A549 (cell line): ENCODE results near the gene PLAGL2. TPM values are rescaled to one million over a fixed set of nuclear protein-coding genes. Genes with fewer than 3 reads are reported as not detected.

Source experiments
- ATAC-seq, 2 experiments: fragments of 200-7000 bp in 1 of 2; fragments of >200 bp in 1 of 2; cut with Nextera tagmentation in 1 of 2; cut with Tn5 transposase in 1 of 2; 3 replicates each; pipeline versions ENCODE4 v1.8.0 to v1.9.1; 2018 to 2020; ENCODE audit warnings: mild to moderate bottlenecking in 1 of 2, moderate library complexity in 1 of 2
- CTCF ChIA-PET: fragments of 300-600 bp; sonication (Branson Sonifier 250); formaldehyde crosslinking; extraction: SDS; loops from one replicate; lab custom pipeline; 2021; ENCODE audit warnings: antibody characterized with exemption, inconsistent platforms; lab: Yijun Ruan, JAX
- POLR2A ChIA-PET: fragments of 350-600 bp; formaldehyde crosslinking; extraction: SDS; loops from one replicate; lab custom pipeline; 2021; ENCODE audit warnings: antibody characterized with exemption, inconsistent platforms; lab: Yijun Ruan, JAX
- DNase-seq, 2 experiments: peaks; one replicate each; pipeline versions ENCODE4 v3.0.0 to v3.0.0-alpha.2; 2011 to 2016; ENCODE audit warnings: low read depth in 1 of 2, low spot score in 1 of 2
- FAIRE-seq: peaks from 2 replicates; lab custom pipeline; 2011; peaks lifted over from hg19 to GRCh38; lab: Jason Lieb, UNC
- H3K27ac ChIP-seq, 2 experiments: fragments of >200 bp; sonication (Bioruptor Twin); formaldehyde crosslinking; 3 replicates each; pipeline ENCODE4 v1.5.1; 2016 to 2017
- H3K4me1 ChIP-seq: fragments of >200 bp; sonication (Bioruptor Twin); formaldehyde crosslinking; 3 replicates; pipeline ENCODE4 v1.6.1; 2016
- H3K4me2 ChIP-seq: fragments of >200 bp; sonication (Bioruptor Twin); formaldehyde crosslinking; 3 replicates; pipeline ENCODE4 v1.6.1; 2016
- H3K4me3 ChIP-seq: fragments of >200 bp; sonication (Bioruptor Twin); formaldehyde crosslinking; 3 replicates; pipeline ENCODE4 v1.5.1; 2016
- H3K9me3 ChIP-seq: fragments of >200 bp; sonication (Bioruptor Twin); formaldehyde crosslinking; 3 replicates; pipeline ENCODE4 v1.6.1; 2016
- CBX2 ChIP-seq: fragments of 200-600 bp; sonication (generic); IDR thresholded peaks from 2 replicates; pipeline ENCODE4 v1.6.1; 2016; ENCODE audit warnings: low read depth, mild to moderate bottlenecking, borderline replicate concordance
- CBX8 ChIP-seq: fragments of 200-600 bp; sonication (generic); IDR thresholded peaks from 2 replicates; pipeline ENCODE4 v1.6.1; 2016
- CEBPB ChIP-seq, 2 experiments: fragments of >200 bp in 1 of 2; sonication (Bioruptor Twin) in 1 of 2; formaldehyde crosslinking in 1 of 2; IDR thresholded peaks; 2 replicates each; pipeline ENCODE4 v1.6.1; 2012 to 2016
- CTCF ChIP-seq: fragments of >200 bp; sonication (Bioruptor Twin); formaldehyde crosslinking; IDR thresholded peaks from 3 replicates; pipeline ENCODE4 v1.5.1; 2016
- EHMT2 ChIP-seq: fragments of 200-600 bp; sonication (generic); IDR thresholded peaks from 2 replicates; pipeline ENCODE4 v1.6.1; 2016; ENCODE audit warnings: antibody characterized with exemption, low read depth, mild to moderate bottlenecking, moderate library complexity
- ELK1 ChIP-seq: fragments of 150-350 bp; IDR thresholded peaks from 2 replicates; pipeline ENCODE4 v1.6.1; 2014; ENCODE audit warnings: low read depth, mild to moderate bottlenecking, low read length
- ESRRA ChIP-seq: fragments of 150-350 bp; IDR thresholded peaks from 2 replicates; pipeline ENCODE4 v1.6.1; 2014; ENCODE audit warnings: mild to moderate bottlenecking, low read length, borderline replicate concordance
- FOSB ChIP-seq: fragments of 250-450 bp; sonication (Bioruptor Pico); IDR thresholded peaks from 2 replicates; pipeline ENCODE4 v1.5.0; 2020; ENCODE audit warnings: mild to moderate bottlenecking, moderate library complexity
- FOSL2 ChIP-seq, 2 experiments: fragments of 450-650 bp in 1 of 2; fragments of >200 bp in 1 of 2; sonication (Bioruptor Twin) in 1 of 2; formaldehyde crosslinking; IDR thresholded peaks; 2 replicates each; pipeline versions ENCODE4 v1.5.0 to v1.6.1; 2016 to 2020; ENCODE audit warnings: mild to moderate bottlenecking in 1 of 2, moderate library complexity in 1 of 2
- FOXS1 ChIP-seq: fragments of 250-450 bp; sonication (Bioruptor Pico); IDR thresholded peaks from 2 replicates; pipeline ENCODE4 v1.5.0; 2020; ENCODE audit warnings: mild to moderate bottlenecking, moderate library complexity
- GATA3 ChIP-seq: IDR thresholded peaks from 2 replicates; pipeline ENCODE4 v1.6.1; 2012; ENCODE audit warnings: borderline replicate concordance
- HDAC2 ChIP-seq: fragments of 200-600 bp; sonication (generic); IDR thresholded peaks from 2 replicates; pipeline ENCODE4 v1.6.1; 2016
- HEYL ChIP-seq: fragments of 250-450 bp; sonication (Bioruptor Pico); IDR thresholded peaks from 2 replicates; pipeline ENCODE4 v1.8.0; 2021; ENCODE audit warnings: mild to moderate bottlenecking, moderate library complexity
- KDM5A ChIP-seq: fragments of 200-600 bp; sonication (generic); IDR thresholded peaks from 2 replicates; pipeline ENCODE4 v1.6.1; 2016; ENCODE audit warnings: antibody characterized with exemption, mild to moderate bottlenecking
- MAZ ChIP-seq: fragments of 150-350 bp; IDR thresholded peaks from 2 replicates; pipeline ENCODE4 v1.6.1; 2014; ENCODE audit warnings: antibody characterized with exemption, low read depth, low read length, borderline replicate concordance
- NFE2L2 ChIP-seq: fragments of 150-350 bp; conservative IDR thresholded peaks from 2 replicates; pipeline ENCODE4 v1.6.1; 2014; ENCODE audit warnings: low read length
- NR3C1 ChIP-seq: fragments of >200 bp; sonication (Bioruptor Twin); formaldehyde crosslinking; IDR thresholded peaks from 3 replicates; pipeline ENCODE4 v1.6.1; 2017
- PBX3 ChIP-seq: IDR thresholded peaks from 2 replicates; pipeline ENCODE4 v1.6.1; 2012
- POLR2A ChIP-seq: IDR thresholded peaks from 2 replicates; pipeline ENCODE4 v1.6.1; 2012; ENCODE audit warnings: mild to moderate bottlenecking, low read length
- RARB ChIP-seq: fragments of 250-450 bp; sonication (Bioruptor Pico); IDR thresholded peaks from 2 replicates; pipeline ENCODE4 v1.8.0; 2021; ENCODE audit warnings: mild to moderate bottlenecking, moderate library complexity
- ZC3H11A ChIP-seq: fragments of 450-650 bp; IDR thresholded peaks from 2 replicates; pipeline ENCODE4 v1.6.1; 2014; ENCODE audit warnings: antibody characterized with exemption, mild to moderate bottlenecking
- ZFP36 ChIP-seq: fragments of 450-650 bp; IDR thresholded peaks from 2 replicates; pipeline ENCODE4 v1.6.1; 2014; ENCODE audit warnings: borderline replicate concordance; ENCODE audit not compliant: partially characterized antibody
- ZSCAN20 ChIP-seq: fragments of 250-450 bp; sonication (Bioruptor Pico); IDR thresholded peaks from 2 replicates; pipeline ENCODE4 v1.8.0; 2022; ENCODE audit warnings: mild to moderate bottlenecking, moderate library complexity
- WGBS: methylation state at CpG from one replicate; pipeline ENCODE4 v1.1.6; 2017; ENCODE audit errors: missing lambda C conversion rate; 5-methylcytosine and 5-hydroxymethylcytosine counted together
- polyA plus RNA-seq, 4 experiments: library from polyadenylated mRNA; depleted of rRNA in 3 of 4; stranded (reverse); fragments of >200 nt; fragmentation: RNase III in 1 of 4; extraction: RNeasy Plus Mini Kit Qiagen cat#74134 plus additional on column Dnase treatment in 1 of 4; gene quantifications; 2 replicates in 3 of 4; 3 replicates in 1 of 4; pipeline ENCODE4 v1.2.3, GENCODE V29; 2011 to 2017
- TF ChIP-seq, protein P1 (sequence below): fragments of >200 bp; sonication (Bioruptor Twin); formaldehyde crosslinking; IDR thresholded peaks from 2 replicates; pipeline ENCODE4 v1.6.1; 2016

Gene PLAGL2
- polyA plus RNA-seq, 2 of the 4 experiments (the other 2 are of a cell fraction): 6.1 to 9.0 TPM

GRCh38 chr20:32188376-32189122, 19.0 kb downstream of the PLAGL2 start:
- POLR2A ChIA-PET: no interaction called here
- ATAC-seq: no peak
- no peaks in the 10 kb centered on the region for H3K9me3 ChIP-seq
- no peak overlapping the region for H3K4me2 ChIP-seq
- no peak for FAIRE-seq
- H3K27ac ChIP-seq: no peak overlapping the region
- TF ChIP-seq HDAC2: no peak
- TF ChIP-seq CBX8: no peak
- TF ChIP-seq CEBPB (IDR thresholded peaks at IDR 0.05): no peak
- no peak for TF ChIP-seq RARB (CRISPR knock-in tag)
- no peak for TF ChIP-seq ELK1
- 94% methylated on average over 15 of the region's 17 CpGs for WGBS
- DNase-seq: no peak
- no peaks in the 10 kb centered on the region for H3K4me1 ChIP-seq
- CTCF ChIA-PET: no interaction called here
- H3K4me3 ChIP-seq: no peak overlapping the region

DNA sequence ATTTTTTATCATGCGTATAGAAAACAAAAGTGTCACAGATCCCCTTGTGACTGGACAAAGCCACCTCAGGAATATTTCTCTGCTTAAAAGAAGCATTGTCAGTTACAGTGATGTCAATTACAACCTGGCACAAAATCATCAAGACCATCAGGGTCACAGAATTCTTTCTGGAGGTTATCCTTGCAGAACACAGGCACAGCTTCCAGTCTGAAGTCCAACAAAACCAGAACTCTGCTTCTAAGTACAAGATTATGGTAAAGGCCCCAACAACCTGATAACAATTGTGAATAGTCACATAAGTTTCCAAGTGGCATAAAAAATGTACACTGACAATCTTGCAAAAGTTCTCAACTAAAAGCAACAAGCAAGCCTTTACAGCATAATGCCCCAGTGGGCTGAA, 21.0 kb downstream of the PLAGL2 start:
- DNase-seq (no peak), FAIRE-seq (no peak), ATAC-seq (no peak)
- ChIA-PET CTCF (no interaction called here), POLR2A (no interaction called here)
- Histone ChIP-seq H3K4me2 (no peak overlapping the region), H3K27ac (no peak overlapping the region), H3K4me1 (no peaks in the 10 kb centered on the region), H3K4me3 (no peak overlapping the region), H3K9me3 (no peaks in the 10 kb centered on the region)
- WGBS: 90% methylated on average over 1 of the region's 1 CpG
- TF ChIP-seq NR3C1 (no peak), CBX2 (no peak), ZSCAN20 (CRISPR knock-in tag) (no peak), POLR2A (no peak), PBX3 (no peak)

GRCh38 chr20:32184961-32185603, 22.5 kb downstream of the PLAGL2 start:
- no peak for ATAC-seq
- no peak for TF ChIP-seq ZC3H11A
- TF ChIP-seq EHMT2: no peak
- Histone ChIP-seq H3K9me3 (no peaks in the 10 kb centered on the region), H3K4me1 (no peaks in the 10 kb centered on the region), H3K4me2 (no peak overlapping the region), H3K27ac (no peak overlapping the region), H3K4me3 (no peak overlapping the region)
- POLR2A ChIA-PET: no interaction called here
- WGBS: 64% methylated on average over 10 of the region's 10 CpGs
- CTCF ChIA-PET: interaction anchor here (0.7 kb wide), 1 partner anchor 274 kb away, joined by 3 read pairs; no protein-coding TSS in a partner anchor
- FAIRE-seq: no peak
- DNase-seq: no peak

- no peak for FAIRE-seq
- ChIA-PET CTCF (interaction anchor here (0.7 kb wide), 1 partner anchor 273 kb away, joined by 3 read pairs; no protein-coding TSS in a partner anchor), POLR2A (no interaction called here)
- Histone ChIP-seq H3K4me1 (no peaks in the 10 kb centered on the region), H3K27ac (no peak overlapping the region), H3K4me3 (no peak overlapping the region), H3K4me2 (no peak overlapping the region), H3K9me3 (no peaks in the 10 kb centered on the region)
- WGBS: 39% methylated on average over 4 of the region's 4 CpGs
- DNase-seq: no peak
- no peak for ATAC-seq
- TF ChIP-seq, protein P1, sequence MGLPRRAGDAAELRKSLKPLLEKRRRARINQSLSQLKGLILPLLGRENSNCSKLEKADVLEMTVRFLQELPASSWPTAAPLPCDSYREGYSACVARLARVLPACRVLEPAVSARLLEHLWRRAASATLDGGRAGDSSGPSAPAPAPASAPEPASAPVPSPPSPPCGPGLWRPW: no peak
- no peak for TF ChIP-seq ZFP36
- no peak for TF ChIP-seq CBX8
- no peak for TF ChIP-seq ESRRA
- no peak for TF ChIP-seq CTCF
- no peak for TF ChIP-seq PBX3
- no peak for TF ChIP-seq MAZ
- TF ChIP-seq FOSB (CRISPR knock-in tag): no peak
- TF ChIP-seq KDM5A: no peak
- TF ChIP-seq FOXS1 (CRISPR knock-in tag): no peak
- TF ChIP-seq FOSL2 (IDR thresholded peaks at IDR 0.05): no peak
- no peak for TF ChIP-seq FOSL2 (CRISPR knock-in tag; IDR thresholded peaks at IDR 0.05)
- TF ChIP-seq NFE2L2: no peak
- no peak for TF ChIP-seq EHMT2
- no peak for TF ChIP-seq GATA3
- TF ChIP-seq HEYL (CRISPR knock-in tag): no peak
These were observed 23.5 kb downstream of the PLAGL2 start for GRCh38 chr20:32183947-32184635.
